ENCODE results near the gene DDX56. TPM values are rescaled to one million over a fixed set of nuclear protein-coding genes. Genes with fewer than 3 reads are reported as not detected.
"Not testable (repeated sequence)": the region's sequence is repeated elsewhere in the genome, so short reads cannot be mapped to it uniquely, and the experiment has no call there.

DDX56 gene
- total RNA-seq, 1 donor from 2014 or later = 79.6 TPM

GRCh38 chr7:44597181-44597580, 23.5 kb upstream of the DDX56 start:
- not testable (repeated sequence) for DNase-seq (ENCODE audit: extremely low read depth, low read depth, low spot score)

DNA sequence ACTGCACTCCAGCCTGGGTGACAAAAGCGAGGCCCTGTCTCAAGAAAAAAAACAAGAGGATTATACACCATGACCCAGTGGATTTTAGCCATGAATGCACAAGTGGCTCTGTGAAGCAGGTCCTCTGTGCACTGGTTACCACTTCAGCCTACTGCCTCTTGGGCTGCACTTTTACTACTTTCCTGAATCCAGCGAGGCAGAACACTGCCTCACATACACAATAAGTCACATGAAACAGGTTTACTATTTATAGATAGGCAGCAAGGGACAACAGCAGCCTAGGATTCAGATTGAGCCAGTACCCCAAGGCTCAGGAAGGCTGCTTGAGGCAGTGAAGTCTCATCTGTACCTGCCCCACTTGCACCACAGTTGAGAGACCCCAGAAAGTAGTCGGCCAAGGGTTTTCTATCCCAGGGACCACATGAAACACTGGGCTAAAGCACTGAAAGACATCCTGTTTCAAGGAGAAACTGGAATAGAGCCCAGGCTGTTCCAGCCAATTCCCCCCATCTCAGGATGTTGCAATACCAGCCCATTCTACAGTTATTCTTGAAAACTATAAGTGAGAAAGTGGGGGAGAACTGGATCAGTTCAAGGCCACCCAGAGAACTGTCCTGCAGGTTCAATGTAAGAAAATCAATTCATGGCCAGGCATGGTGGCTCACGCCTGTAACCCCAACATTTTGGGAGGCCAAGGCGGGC, 22.4 kb upstream of the DDX56 start:
- no peak for DNase-seq (ENCODE audit: extremely low read depth, low read depth, low spot score)

GRCh38 chr7:44590910-44591309, 17.2 kb upstream of the DDX56 start:
- no peak for DNase-seq (ENCODE audit: extremely low read depth, low read depth, low spot score)

GRCh38 chr7:44587843-44588711, 14.4 kb upstream of the DDX56 start:
- DNase-seq (ENCODE audit: extremely low read depth, low read depth, low spot score) = peak; percentile 56

GRCh38 chr7:44583146-44583865, 9.6 kb upstream of the DDX56 start:
- DNase-seq (ENCODE audit: extremely low read depth, low read depth, low spot score) = no peak

DNA sequence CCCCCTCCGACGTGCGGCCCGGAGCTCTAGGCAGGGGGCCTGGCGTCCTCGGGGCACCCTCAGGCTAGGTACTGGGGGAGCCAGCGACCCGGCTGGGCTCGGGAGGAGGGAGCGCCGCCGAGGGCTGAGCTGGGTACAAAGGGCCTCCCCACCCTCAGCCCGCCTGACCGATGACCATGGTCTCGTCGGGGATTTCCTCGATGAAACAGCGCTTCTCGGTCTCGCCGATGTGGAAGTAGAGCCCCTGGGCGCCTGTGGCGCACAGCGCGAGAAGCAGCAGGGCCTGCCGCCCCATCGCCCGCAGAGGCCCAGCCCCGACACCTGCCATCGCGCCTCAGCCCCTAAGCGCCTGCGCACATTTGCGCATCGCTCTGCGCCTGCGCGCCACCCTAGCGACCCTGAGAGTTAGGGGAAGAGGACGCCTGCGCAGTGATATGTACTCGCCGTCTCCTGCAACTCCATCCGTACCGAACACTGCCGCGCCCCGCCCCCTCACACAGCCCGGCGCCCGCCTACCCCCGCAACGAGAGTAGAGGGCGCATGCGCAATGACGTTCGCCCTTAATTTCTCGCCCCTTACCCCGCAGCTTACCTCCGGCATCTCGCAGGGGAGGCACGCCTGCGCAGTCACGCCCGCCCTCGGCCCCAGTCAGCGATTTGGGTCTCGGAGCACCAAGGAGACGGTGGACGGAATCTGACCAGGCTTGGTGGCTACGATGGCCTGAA, 8.3 kb upstream of the DDX56 start, which contains the start of gene TMED4:
Gene TMED4, minus strand, starts transcription at position 353 of the 725 bp plus-strand sequence. Its CDS starts 25 bp downstream, at position 328.
- peak; percentile 75 for DNase-seq (ENCODE audit: extremely low read depth, low read depth, low spot score)

DNA sequence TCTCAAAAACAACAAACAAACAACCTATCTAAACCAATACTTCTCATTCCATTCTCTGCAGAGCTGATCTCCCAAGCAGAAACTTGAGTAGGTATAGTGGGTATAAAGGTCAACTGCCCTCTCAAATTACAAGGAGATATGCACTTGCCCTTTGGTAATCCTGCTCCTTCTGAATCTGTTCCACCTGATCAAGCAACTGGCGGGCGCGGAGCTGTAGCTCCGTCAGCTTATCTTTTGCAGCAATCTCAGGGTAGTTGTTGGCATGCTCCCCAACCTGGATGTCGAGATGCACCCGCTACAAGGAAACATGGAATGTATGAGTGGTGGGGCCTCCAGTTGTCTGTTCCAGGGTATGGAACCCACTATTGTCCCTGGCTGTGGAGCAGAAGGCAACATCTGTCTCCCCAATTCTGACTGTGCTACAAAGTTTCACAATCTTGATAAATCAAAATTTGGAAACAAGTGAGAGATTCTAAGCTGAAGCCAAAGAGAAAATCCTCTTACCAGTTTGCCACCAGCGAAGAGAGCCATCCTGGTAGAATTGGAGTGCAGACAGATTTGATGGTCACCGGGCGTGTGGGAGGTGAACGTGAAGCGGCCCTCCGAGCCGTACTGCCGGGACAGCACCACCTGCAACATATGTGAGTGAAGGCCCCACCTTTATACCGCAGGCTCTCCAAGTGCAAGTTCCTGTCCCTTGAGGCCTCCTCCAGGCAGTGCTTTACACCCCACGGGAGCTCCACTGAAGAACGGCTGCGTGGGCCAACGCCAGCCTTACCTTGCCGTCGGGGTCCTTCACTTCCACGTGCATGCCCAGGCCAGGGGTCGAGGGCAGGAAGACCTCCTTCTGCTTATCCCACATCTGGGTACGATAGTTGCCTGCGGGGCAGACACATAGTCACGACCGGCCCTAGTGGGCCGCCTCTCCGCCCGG, 7.5 kb upstream of the DDX56 start:
- no peak for DNase-seq (ENCODE audit: extremely low read depth, low read depth, low spot score)

GRCh38 chr7:44576228-44576627, 2.5 kb upstream of the DDX56 start:
- no peak for DNase-seq (ENCODE audit: extremely low read depth, low read depth, low spot score)

DNA sequence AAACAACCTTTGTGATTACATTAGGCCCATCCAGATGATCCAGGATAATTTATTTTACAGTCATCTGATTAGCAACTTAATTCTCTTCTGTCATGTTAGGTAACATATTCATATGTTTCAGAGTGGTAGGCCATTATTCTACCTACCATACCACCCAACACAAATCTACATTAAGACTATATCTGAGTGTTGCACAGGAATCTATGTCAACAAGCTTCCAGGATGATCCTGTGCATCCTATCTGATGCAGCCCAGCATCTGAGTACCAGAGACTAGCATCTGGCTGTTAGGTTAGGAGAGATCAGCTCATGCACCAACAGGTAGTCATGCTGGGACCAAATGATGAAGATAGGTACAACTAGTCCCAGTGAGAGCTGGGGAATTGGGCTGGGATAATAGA, 1.3 kb upstream of the DDX56 start:
- no peak for DNase-seq (ENCODE audit: extremely low read depth, low read depth, low spot score)

DNA sequence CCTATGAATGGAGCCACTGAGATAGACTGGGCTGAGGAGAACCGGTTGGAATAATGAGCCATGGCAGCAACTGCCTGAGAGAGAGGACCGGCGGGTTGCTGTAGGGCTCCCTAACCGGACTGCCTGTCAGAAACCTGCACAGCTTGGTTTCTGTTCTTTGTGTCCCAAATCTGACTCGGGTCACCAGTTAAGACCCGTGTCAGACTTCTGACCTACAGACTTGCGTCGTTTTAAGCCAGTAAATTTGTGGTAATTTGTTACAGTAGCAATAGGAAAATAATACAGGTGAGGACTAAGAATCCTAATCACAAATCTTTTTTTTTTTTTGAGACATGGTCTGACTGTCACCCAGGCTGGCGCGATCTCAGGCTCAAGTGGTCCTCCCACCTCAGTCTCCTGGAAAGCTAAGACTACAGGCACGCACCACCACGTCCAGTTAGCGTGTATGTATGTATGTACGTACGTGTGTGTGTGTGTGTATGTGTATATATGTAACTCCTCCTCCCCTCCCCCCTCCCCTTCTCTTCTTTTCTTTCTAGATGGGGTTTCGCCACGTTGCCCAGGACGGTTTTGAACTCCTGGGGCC, 672 bp upstream of the DDX56 start:
- no peak for DNase-seq (ENCODE audit: extremely low read depth, low read depth, low spot score)

DNA sequence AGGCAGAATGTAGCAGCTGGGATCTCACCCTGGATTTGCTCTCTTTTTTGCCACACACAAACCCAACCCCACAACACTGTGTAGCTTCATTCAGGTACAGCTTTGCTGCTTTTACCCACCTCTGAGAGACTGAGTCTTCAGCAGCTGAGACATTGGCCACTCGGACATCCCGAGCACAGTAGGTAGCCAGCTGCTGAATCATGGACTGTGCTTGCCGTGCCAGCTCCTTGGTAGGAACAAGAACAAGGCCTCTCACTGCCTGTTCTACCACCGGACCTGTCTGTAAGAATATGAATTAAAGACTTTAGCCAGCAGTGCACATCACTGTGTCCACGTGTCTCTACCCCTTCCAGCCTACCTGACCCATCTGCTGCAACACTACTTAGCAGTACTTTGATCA, 937 bp downstream of the DDX56 start:
- no peak for DNase-seq (ENCODE audit: extremely low read depth, low read depth, low spot score)

GRCh38 chr7:44569959-44570358, 3.7 kb downstream of the DDX56 start:
- no peak for DNase-seq (ENCODE audit: extremely low read depth, low read depth, low spot score)

GRCh38 chr7:44568771-44569560, 4.7 kb downstream of the DDX56 start:
- DNase-seq (ENCODE audit: extremely low read depth, low read depth, low spot score) = no peak

GRCh38 chr7:44567884-44568283, 5.8 kb downstream of the DDX56 start:
- no peak for DNase-seq (ENCODE audit: extremely low read depth, low read depth, low spot score)

DNA sequence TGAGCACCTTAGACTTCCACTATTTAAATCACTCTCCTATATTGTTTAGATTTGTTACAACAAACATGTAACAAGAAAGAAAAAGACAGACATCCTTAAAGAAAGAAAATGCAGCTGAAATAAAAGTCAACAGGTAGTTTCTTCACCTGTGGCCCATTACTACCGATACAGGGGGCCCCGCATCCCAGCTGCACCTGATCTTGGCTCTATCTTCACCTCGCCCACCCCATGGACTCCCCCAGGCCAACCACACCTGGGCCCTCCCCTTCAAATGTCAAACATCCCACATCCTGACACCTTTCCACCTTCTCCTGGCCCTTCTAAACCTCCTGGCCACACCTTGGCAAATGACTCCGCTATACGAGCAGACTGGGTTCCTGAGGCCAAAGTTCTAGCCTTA, 7.0 kb downstream of the DDX56 start:
- no peak for DNase-seq (ENCODE audit: extremely low read depth, low read depth, low spot score)

GRCh38 chr7:44565795-44566559, 7.7 kb downstream of the DDX56 start:
- DNase-seq (ENCODE audit: extremely low read depth, low read depth, low spot score) = no peak

GRCh38 chr7:44565097-44565794, 8.5 kb downstream of the DDX56 start:
- no peak for DNase-seq (ENCODE audit: extremely low read depth, low read depth, low spot score)
